DMS153 treated with DMSO at 0.1 percent for 48 hours (cell line): ENCODE data around the gene NKX3-2.

Source experiments
- DNase-seq: peaks from one replicate; lab custom pipeline; 2025; ENCODE audit not compliant: unreplicated experiment; lab: John Stamatoyannopoulos, UW

Gene NKX3-2

GRCh38 chr4:13546142-13546940 is 2.0 kb upstream of the NKX3-2 start:
- DNase-seq = no peak

- DNase-seq = no peak
These were observed 1.1 kb upstream of the NKX3-2 start for GRCh38 chr4:13545394-13545808.

- peak; percentile 62 for DNase-seq
These were observed 492 bp upstream of the NKX3-2 start for GRCh38 chr4:13544606-13545393.

GRCh38 chr4:13543032-13543838 is 1.1 kb downstream of the NKX3-2 start:
- no peak for DNase-seq

- DNase-seq = no peak
These were observed 1.7 kb downstream of the NKX3-2 start for GRCh38 chr4:13542577-13543031.

DNA sequence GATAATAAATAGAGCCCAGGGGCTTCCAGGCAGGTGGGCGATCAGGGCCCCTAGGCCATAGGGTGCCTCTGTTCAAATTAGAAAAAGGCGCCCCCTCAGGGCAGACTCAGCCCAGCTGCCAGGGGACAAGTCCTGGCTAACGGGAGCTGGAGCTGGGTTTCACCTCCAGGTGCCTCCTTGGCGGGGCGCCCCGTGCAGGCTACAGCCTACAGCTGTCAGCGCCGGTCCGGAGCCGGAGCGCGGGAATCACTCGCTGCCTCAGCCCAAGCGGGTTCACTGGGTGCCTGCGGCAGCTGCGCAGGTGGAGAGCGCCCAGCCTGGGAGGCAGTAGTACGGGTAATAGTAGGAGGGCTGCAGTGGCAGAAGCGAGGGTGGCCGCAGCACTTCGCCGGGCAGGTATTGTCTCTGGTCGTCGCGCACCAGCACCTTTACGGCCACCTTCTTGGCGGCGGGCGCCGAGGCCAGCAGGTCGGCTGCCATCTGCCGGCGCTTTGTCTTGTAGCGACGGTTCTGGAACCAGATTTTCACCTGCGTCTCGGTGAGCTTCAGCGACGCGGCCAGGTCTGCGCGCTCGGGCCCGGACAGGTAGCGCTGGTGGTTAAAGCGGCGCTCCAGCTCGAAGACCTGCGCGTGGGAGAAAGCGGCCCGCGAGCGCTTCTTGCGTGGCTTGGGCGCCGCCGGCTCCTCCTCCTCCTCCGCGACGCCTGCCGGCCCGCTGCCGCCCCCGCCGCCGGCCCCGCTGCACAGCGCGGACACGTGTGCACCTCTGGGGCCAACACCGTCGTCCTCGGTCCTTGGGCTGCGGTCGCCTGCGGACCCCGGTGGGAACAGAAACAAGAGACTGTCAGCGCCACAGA is 2.4 kb downstream of the NKX3-2 start:
- no peak for DNase-seq

GRCh38 chr4:13541176-13541604 is 3.1 kb downstream of the NKX3-2 start:
- no peak for DNase-seq

DNA sequence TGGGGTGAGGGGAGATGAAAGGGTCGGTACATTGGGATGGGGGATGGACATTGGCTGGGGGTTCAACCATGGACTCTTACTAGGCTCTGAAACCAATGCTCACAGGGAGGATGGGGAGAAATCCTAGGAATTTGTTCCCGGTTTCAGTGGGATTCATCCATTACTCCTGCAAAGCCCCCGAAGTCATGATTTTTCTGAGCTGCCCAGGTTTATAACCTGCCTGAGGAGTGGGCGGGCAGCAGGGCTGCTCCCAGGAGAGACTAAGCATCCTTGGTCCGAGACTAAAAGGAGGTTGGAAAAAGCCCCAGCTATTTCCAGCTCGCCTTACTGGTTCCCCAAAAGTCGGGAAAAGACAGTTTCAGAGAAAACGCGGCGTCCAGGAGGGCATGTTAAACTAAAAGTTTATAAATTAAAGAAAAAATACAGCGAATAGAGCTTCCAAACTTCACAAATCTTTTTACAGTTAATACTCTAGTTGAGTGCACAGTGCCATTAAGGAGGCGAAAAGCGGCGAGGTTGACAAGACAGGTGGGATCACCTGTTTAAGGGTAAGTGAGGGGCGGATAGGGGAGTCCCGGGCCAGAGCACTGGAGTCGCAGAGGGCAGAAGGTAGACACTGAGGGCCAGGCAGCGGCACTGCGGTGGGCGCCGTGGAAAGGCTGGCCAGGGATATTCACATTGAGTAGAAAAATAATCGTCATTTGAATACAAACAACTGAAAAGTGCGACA is 3.7 kb downstream of the NKX3-2 start:
- no peak for DNase-seq

DNA sequence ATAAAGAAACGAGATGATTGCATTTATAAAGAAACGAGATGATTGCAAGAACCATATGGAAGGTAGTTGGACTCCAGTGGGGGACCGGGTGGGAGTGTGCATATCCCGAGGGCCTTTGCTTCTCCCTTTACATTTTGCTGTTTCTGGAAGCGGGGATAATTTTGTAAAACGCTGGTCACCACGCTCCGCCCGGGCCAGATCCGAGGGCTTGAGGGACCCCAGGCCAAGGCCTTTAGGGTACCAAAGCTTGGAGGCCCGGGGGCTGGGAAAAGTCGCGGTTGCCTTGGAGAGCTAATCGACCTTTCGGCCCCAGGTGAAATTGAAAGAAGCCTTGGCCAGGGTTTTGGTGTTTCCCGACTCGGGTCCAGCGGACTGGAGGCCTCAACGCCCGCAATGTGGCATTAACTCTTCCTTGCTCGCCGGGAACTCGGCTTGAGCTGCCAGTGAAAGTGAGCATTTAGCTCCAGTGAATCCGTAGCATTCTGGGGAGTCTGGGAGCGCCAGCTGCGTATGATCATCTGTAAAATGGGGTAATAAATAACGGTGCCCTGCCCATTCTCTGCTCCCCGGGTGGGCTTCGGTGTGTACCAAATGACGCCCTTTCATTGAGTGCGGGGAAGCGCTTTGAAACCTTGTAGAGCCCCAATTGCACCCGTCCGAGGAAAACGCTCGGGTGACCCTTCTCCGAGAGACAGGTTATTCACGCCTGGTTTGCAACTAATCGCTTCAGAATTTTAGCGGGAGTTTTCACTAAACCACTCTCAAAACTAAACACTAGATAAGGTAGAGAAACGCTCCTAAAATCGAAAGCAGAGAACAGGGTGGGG is 4.5 kb downstream of the NKX3-2 start:
- DNase-seq = no peak

DNA sequence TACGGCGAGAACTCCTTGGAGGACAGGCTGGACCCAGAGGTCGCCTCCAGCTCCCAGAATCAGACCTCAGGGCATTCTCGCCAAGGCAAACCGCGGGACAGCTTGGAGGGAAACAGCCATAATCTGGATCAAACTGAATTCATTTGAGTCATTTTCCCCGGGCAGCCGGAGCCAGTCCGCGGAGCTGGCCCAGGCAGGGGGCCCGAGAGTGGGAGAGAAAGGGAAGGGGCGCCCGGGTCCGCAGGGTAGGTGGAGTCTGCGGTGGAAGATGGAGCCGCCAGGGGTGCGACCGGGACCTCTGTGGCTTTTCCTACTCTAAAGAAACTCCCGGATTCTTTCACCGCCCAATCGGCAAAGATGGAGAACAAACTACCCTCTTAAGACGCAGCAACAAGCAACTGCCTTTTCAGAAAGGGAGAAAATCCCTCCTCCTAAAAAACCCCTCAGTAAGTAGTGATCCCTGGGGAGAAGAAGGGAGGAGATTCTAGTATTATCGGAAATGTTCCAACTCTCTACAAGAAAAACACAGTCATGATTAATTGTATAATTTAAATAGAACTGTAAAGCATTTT is 5.2 kb downstream of the NKX3-2 start:
- DNase-seq = no peak

- no peak for DNase-seq
These were observed 5.8 kb downstream of the NKX3-2 start for GRCh38 chr4:13538427-13538973.

DNA sequence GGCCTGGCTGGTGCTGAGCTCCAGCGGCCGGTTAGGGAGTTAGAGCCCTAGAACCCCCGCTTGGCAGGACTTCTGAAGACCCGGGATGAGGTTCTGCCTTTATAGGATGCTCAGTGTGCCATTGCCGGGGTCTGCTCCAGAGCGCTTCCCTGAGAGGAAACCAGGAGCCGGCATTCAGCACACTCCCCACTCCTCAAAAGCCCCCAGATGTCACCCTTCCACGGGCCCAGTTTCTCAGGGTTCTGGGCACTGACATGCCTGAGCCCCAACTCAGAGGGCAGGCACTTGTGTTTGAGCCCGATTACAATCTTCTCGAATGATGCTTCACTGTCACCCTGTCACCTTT is 6.5 kb downstream of the NKX3-2 start:
- no peak for DNase-seq

DNA sequence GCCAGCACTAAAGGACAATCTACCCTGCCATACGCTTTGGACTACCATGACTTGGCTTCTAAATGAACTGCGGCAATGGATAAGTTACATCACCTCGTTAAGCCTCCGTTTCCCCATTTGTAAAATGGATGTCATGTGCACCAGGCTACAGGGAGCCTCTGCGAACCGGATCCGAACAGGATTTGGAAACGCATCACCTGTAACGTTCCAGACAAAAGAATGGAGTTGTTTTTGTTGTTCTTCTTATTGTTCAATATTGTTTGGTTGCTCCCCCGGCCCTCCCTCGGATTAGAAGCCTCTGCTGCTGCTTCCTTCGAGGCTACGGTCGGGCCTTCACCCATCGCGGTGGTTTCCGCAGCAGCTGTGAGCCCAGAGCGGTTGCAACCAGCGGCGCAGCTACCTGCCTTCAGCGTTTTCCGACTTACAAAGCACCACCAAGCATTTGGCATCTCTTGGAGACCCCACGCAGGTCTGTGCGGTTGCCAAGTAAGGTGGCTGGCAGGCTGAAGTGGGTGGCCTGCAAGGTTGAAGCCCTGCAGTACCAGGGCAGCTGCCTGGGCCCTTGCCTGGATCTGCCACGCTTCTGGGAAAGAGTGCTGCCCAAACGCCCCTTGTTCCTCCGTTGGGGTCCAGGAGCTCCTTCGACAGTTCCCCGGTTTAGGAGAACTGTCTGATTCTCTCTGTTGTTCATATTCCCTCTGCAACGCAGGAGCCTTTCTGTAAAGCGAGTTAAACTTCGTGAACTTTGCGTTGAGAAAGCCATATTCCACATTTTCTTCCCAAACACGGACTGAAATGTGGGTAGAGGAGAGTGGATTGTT is 7.1 kb downstream of the NKX3-2 start:
- no peak for DNase-seq

DNA sequence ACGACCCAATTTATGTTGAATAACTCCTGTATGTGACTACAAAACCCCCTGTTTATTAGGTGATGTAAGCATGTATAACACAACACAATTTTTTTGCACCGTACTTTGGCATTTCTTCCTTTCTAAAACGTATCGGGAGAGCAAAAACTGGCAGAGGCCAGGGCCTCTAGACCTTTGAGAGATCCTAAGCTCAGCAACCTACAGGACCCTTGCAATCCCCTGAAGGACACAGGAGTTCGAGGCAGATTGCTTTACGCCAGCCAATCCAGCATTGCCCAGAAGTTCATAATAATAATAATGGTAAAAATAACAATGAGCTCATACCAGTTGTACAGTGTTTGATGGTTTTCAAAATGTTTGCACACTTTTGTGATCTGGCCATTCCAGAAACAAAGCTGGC is 7.7 kb downstream of the NKX3-2 start:
- no peak for DNase-seq

GRCh38 chr4:13535708-13536361 is 8.5 kb downstream of the NKX3-2 start:
- no peak for DNase-seq

DNA sequence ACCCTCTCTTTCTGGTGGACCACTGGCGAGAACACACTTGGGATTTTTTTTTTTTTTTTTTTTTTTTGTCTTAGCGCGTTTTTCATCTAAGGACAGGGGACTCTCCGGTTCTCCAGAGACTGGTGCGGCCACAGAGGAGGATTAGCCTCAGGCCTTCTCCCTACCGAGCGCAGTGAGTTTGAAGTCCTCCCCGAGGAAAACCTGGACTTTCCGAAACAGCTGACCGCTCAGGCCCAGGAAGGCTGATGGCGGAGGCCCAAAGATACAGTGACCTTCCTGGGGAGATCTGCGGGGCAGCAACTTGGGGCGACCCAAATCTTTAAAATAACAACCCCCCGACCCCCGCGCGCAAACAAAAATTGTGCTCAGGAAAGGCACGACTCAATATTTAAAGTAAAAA is 9.2 kb downstream of the NKX3-2 start:
- no peak for DNase-seq
